Motor neuron (in vitro differentiated cells): ENCODE data around the gene OCA2. TPM values are rescaled to one million over a fixed set of nuclear protein-coding genes. Genes with fewer than 3 reads are reported as not detected.

Experiments used
- ATAC-seq, 8 experiments: fragments of 200-7000 bp; cut with Tn5 transposase; replicated peaks in 6 of 8; 2 replicates each; pipeline ENCODE4 v1.8.0; 2021; ENCODE audit warnings: mild to moderate bottlenecking in 8 of 8, moderate library complexity in 8 of 8
- H3K27ac ChIP-seq, 2 donors: fragments of 250-450 bp; sonication (Bioruptor Pico); 2 replicates each; pipeline ENCODE4 v1.9.0; 2021; ENCODE audit warnings: antibody characterized with exemption in 2 of 2, mild to moderate bottlenecking in 2 of 2, moderate library complexity in 1 of 2
- H3K4me1 ChIP-seq, 2 donors: fragments of 250-450 bp; sonication (Bioruptor Pico); replicated peaks in 1 of 2; 2 replicates each; pipeline ENCODE4 v1.6.1; 2021; ENCODE audit warnings: antibody characterized with exemption in 2 of 2, mild to moderate bottlenecking in 2 of 2, moderate library complexity in 1 of 2
- H3K4me3 ChIP-seq, 5 donors: fragments of 250-450 bp; sonication (Bioruptor Pico); 2 replicates each; pipeline ENCODE4 v1.9.0; 2021; ENCODE audit warnings: antibody characterized with exemption in 5 of 5, mild to moderate bottlenecking in 5 of 5, moderate library complexity in 4 of 5
- WGBS, 10 experiments: fragments of 450-650 bp; shearing (Covaris generic); methylation state at CpG; one replicate each; pipeline ENCODE4 v1.0.0; 2022; 5-methylcytosine and 5-hydroxymethylcytosine counted together
- in situ Hi-C, 9 experiments: fragments of 400-800 bp; cut with MboI; loops; one replicate each; pipeline ENCODE4 v1.15.0; 2021; ENCODE audit warnings: low sequenced_read_pairs in 9 of 9, low pct_unique_long_range_greater_than_20kb in 2 of 9; ENCODE audit not compliant: unreplicated experiment in 9 of 9
- total RNA-seq, 8 experiments: library from RNA; unstranded; fragments of 300-600 nt; gene quantifications; 2 replicates each; pipeline versions ENCODE4 v1.2.3 to v1.2.4, GENCODE V29; 2022

OCA2 gene
- total RNA-seq, 8 experiments from 2014 or later, result 0.16 to 1.9 (median 0.29) TPM; not detected in 2

DNA sequence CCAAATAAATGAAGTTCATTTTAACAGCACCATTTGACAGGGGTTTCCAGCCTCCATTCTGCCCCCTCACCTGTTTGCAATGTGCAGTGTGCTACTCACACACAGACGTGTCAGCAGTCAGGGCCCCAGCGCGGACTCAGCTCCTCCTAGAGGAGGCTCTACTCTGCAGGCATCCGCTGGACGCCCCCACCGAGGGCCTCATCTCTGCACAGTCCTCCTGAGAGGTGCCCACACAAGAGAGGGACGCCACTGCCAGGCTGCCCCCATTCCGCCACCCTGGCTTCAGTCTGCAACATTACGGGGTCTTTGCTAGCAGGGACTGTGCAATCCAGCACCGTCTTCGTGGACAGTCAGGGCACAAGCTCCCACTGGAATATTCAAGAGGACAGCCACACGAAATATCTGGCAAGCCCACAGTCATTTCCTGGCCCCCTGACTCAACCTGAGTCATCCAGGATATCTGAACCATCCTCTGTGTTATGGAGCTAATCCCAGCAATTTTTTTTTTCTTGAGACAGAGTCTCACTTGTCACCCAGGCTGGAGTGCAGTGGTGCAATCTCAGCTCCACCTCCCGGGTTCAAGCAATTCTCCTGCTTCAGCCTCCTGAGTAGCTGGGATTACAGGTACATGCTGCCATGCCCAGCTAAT is 255.0 kb downstream of the OCA2 start:
- Histone ChIP-seq H3K4me3 (no peak overlapping the region), H3K27ac (no peak overlapping the region), H3K4me1 (peaks cover 0 to 4% of the 10 kb centered on the region in 2 donors)
- ATAC-seq, result peak in 5 of 8 experiments; percentile 14 to 72 (median 27)
- WGBS, 10 experiments, result 0 to 100% (median 64%) methylated on average over 1 to 9 of the region's 13 CpGs; no CpG with 5 or more reads in 3 of the 10 experiments
- in situ Hi-C loops, result no loop called here

DNA sequence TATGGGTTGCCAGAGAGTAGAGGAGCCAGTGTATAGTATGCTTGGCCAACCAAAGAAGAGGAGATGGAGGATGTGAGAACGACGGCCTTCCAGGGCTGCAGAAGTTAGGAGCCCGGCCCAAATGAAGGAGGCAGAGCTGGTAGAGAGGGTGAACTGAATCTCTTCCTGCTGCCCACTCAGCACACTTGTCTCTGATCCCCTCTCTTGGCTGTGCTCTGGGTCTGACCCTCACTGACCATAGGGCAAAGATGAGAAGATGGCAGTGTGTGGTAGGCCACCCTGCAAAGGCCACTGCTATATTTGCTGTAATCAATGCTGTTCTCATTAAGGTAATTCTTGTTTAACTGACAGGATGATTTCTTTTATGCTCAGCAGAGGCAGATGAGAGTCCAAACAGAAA is 256.0 kb downstream of the OCA2 start:
- in situ Hi-C loops, result no loop called here
- 19 to 82% (median 68%) methylated on average over 1 to 3 of the region's 3 CpGs; no CpG with 5 or more reads in 4 of the 10 experiments for WGBS, 10 experiments
- Histone ChIP-seq H3K4me1 (peaks cover 0 to 4% of the 10 kb centered on the region in 2 donors), H3K27ac (no peak overlapping the region), H3K4me3 (no peak overlapping the region)
- no peak for ATAC-seq

DNA sequence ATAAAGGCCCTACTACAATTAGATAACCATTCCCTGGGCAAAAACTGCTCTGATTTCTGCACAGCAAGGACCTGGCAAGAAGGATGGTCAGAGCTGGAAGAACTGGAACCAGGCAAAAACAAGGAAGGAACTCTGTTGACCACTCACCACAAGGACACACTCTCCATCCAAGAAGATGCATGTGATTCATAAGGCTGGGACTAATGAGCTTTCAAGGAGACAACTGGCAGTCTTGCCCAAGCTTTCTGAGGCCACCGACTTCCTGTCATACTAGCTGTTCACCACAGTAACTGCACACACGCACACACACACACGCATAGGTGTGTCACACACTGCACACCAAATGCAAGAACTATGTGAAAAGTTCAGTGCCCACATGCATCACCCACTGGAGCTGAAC is 256.6 kb downstream of the OCA2 start:
- no peak for ATAC-seq
- peaks cover 0 to 4% of the 10 kb centered on the region in 2 donors for H3K4me1 ChIP-seq
- H3K27ac ChIP-seq, result no peak overlapping the region
- in situ Hi-C loops, result no loop called here
- 80 to 100% (median 100%) methylated on average over 1 to 2 of the region's 3 CpGs; no CpG with 5 or more reads in 7 of the 10 experiments for WGBS, 10 experiments
- no peak overlapping the region for H3K4me3 ChIP-seq

DNA sequence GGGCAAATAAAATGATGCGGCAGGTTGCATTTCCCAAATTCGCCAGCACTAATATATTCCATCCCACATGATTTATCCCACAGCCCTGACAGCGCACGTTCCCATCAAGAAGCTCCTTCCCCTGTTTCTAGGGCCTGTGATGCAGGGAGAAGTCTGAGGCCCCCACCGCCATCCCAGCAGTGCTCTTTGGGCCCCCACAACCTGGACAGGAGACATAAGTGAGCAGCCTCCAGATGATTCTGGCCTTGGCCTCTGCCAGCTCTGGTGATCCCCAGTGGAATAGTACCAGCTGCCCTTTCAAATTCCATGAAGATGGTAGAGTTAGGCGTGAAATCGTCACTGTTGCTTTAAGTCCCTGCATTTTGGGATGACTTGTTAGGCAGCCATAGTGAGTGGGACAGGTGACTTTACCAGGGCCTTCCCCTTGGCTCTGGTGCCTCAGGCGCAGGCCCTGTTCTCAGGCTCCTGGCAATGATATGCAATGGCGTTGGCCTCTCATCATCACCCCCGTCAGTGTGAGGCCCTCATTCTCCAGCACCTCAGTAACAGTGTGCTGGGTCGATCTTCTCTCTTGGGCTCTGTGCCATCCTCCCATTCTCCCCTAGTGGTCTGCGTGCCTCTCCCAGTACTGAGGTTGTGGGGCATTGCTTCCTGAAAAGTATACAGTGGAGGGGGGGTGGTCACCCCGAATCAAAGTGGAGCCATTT is 263.7 kb downstream of the OCA2 start:
- H3K27ac ChIP-seq, result no peak overlapping the region
- H3K4me3 ChIP-seq, result no peak overlapping the region
- 0 to 100% (median 87%) methylated on average over 1 to 10 of the region's 13 CpGs; no CpG with 5 or more reads in 2 of the 10 experiments for WGBS, 10 experiments
- ATAC-seq, result no peak
- peaks cover 14 to 20% of the 10 kb centered on the region in 2 donors for H3K4me1 ChIP-seq
- in situ Hi-C loops, result no loop called here

DNA sequence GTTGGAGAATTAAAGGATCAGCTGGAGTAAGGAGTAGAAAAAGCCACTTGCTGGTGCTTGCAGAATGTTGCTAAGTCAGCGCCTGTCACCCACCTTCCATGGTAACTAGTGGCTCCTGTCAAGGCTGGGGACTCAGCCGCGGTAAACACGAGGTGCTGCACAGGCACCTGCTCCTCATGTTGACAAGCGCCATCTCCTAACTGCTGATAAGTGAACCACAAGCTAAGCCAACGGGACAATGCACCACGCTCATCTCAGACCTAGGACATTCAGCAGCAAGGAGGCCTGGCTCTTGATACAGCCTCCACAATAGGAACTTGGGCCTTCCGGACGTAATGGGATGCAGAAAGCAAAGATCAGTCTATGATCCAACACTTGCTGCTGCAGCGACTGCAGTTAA is 264.4 kb downstream of the OCA2 start:
- H3K4me3 ChIP-seq, result no peak overlapping the region
- H3K27ac ChIP-seq, result no peak overlapping the region
- H3K4me1 ChIP-seq, result peaks cover 14 to 20% of the 10 kb centered on the region in 2 donors
- ATAC-seq, result no peak
- 46 to 85% (median 72%) methylated on average over 4 to 6 of the region's 10 CpGs; no CpG with 5 or more reads in 6 of the 10 experiments for WGBS, 10 experiments
- in situ Hi-C loops, result no loop called here

DNA sequence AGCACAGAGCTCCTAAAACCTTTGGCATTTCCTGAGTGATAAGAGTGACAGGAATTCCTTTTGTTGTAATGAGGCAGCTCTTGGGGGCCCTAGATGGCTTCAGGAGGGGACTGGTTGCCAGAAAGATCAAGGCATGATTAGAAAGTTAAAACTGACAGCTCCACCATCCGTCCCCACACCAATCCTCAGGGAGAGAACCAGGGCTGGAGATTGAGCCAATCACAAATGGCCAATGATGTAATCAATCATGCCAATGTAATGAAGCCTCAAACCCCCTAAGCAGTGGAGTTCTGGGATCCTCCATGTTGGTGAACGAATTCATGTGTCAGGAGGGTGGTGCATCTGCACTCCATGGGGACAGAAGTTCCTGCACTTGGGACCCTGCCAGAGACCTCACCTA is 265.1 kb downstream of the OCA2 start:
- in situ Hi-C loops, result no loop called here
- H3K4me3 ChIP-seq, result no peak overlapping the region
- peaks cover 14 to 20% of the 10 kb centered on the region in 2 donors for H3K4me1 ChIP-seq
- no peak for ATAC-seq
- H3K27ac ChIP-seq, result no peak overlapping the region
- 60 to 100% (median 85%) methylated on average over 1 to 2 of the region's 2 CpGs; no CpG with 5 or more reads in 6 of the 10 experiments for WGBS, 10 experiments

DNA sequence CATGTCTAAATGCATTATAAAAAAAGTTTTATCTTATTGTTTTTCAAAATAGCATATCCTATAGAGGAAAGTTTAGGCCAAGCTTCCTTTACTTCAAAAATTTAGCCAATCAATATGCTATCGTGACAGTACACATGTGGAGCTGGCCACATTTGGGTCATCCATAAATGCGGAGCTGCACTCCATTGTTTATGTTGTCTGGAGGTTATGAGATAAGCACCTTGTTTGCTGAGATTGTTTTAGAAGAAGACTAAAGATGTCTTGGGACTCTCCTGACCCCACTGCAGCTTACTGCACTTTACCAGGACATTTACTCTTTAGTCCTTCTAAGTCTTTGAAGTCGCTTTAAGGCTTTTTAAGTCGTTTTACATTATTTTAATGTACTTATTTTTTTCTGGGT is 265.9 kb downstream of the OCA2 start:
- Histone ChIP-seq H3K27ac (no peak overlapping the region), H3K4me3 (no peak overlapping the region), H3K4me1 (peaks cover 14 to 20% of the 10 kb centered on the region in 2 donors)
- 31 to 100% (median 83%) methylated on average over 1 to 4 of the region's 4 CpGs; no CpG with 5 or more reads in 1 of the 10 experiments for WGBS, 10 experiments
- in situ Hi-C loops, result no loop called here
- ATAC-seq, result no peak

DNA sequence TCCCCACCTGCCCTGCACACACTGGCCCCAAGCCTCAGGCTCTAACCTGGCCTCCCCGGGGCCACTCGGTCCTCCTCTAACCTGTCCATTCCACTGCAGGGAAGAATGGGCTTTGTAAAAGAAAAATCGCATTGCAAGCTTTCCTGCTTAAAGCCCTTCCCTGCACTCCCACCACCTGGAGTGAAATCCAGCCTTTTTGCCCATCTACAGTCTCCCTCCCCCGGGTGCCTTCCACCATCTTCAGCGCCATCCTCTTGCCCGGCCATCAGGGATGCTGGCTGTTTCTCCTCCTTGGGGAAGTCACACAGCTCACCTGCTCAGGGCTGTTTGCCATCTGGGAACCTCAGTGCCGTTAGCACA is 266.9 kb downstream of the OCA2 start:
- Histone ChIP-seq H3K4me1 (peaks cover 14 to 20% of the 10 kb centered on the region in 2 donors), H3K4me3 (no peak overlapping the region), H3K27ac (no peak overlapping the region)
- WGBS, 10 experiments, result 10 to 100% (median 80%) methylated on average over 1 to 3 of the region's 7 CpGs; no CpG with 5 or more reads in 3 of the 10 experiments
- ATAC-seq, result no peak
- in situ Hi-C loops, result no loop called here

DNA sequence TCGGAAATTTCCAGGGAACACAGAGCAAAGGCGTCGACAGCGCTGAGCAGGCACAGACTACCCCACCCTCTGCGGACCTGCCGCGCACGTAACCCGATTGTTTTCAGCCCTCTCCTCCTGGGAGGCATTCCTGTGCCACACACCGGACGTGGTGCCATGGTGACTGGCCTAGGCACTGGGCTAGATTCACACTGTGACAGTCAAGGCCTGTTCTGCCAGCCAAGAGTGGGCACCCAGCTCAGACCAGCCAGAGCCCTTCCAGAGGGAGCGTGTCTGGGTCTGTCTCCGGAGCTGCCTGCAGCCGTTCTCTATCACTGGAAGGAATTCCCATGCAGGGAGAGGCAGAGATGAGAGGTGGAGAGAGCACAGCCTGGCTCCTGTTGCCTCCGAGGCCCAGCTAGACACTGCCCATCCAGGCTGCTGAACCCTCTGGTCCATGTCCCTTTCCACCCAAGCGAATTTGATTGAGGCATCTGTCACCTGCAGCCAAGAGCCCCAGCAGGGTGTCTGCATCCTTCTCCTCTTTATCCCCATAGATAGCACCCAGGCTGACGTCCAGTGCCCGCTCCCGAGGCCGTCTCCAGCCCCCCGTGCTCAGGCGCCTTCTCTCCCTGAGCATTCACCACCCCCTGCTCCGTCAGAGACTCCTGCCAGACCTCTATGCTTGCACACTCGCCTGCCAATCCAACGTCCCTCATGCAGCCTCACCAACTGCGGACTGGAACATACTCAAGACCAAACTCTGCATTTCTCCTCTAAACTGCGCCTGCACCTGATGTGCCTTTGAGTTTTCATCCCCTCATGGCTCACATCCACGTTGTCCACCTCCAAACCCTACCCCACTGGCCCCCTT is 267.5 kb downstream of the OCA2 start:
- H3K4me1 ChIP-seq, result peaks cover 9 to 20% of the 10 kb centered on the region in 2 donors
- ATAC-seq, result no peak
- in situ Hi-C loops, result no loop called here
- H3K4me3 ChIP-seq, result no peak overlapping the region
- 53 to 97% (median 84%) methylated on average over 2 to 16 of the region's 28 CpGs; no CpG with 5 or more reads in 4 of the 10 experiments for WGBS, 10 experiments
- H3K27ac ChIP-seq, result no peak overlapping the region

DNA sequence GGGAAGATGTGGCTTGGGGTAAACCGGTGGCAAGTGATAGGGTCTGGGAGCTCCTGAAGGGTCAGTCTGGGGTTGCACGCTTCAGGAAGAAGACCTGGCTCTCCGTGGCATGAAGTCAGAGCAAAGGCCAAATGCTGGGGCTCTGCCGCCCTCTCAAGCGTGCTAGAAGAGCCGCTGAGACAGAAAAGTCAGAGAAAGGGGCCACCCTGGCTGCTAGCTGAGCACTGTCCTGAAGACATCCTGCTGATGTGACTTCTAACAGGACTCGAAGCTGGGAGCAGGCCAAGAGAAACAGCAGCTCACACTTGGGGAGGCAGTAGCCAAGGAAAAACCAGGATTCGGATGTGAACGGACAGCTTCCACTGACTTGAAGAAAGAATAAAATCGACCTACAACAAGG is 270.4 kb downstream of the OCA2 start:
- Histone ChIP-seq H3K4me1 (peaks cover 0 to 9% of the 10 kb centered on the region in 2 donors), H3K4me3 (no peak overlapping the region), H3K27ac (no peak overlapping the region)
- no peak for ATAC-seq
- in situ Hi-C loops, result no loop called here
- 13 to 88% (median 82%) methylated on average over 2 to 9 of the region's 10 CpGs for WGBS, 10 experiments

DNA sequence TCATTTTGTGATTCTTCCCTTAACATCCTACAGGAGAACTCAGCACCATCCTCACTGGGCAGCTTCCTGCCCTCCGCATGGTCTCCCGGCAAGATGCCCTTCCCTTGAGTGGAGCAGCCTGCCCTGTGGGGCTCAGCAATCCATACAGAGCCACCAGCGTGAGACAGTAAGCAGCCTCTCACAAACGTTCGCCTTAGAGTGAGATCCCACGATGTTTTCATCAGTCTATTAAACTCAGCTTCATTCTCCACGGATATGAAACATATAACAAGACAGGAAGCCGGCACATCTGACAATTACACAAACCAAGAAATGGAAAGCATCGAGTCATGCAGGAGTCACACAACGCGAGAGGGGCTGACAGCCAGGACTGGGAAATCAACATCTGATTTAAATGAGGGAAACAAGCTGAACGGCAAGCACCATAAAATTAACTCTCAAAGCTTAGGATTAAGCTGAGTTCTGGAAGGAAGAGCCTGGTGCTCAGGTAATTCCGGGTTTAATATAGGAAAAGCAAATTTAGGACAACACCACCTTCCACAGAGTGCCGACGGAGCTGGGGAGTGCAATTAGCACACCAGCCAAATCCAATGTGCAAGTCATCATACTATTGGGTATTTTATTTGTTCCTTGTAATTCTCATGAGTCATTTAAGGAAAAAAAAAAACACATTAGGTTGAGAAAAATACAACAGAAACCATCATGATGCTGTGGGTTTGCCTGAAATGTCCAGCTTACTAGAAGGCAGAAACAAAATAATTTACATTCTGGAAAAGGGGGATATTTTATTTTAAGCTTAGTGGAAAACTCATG is 272.0 kb downstream of the OCA2 start:
- Histone ChIP-seq H3K4me3 (no peak overlapping the region), H3K27ac (no peak overlapping the region), H3K4me1 (peaks cover 0 to 9% of the 10 kb centered on the region in 2 donors)
- WGBS, 10 experiments, result 2 to 100% (median 57%) methylated on average over 1 to 13 of the region's 15 CpGs; no CpG with 5 or more reads in 1 of the 10 experiments
- ATAC-seq, result peak in 5 of 8 experiments; percentile 74 to 91 (median 83)
- in situ Hi-C loops, result no loop called here

DNA sequence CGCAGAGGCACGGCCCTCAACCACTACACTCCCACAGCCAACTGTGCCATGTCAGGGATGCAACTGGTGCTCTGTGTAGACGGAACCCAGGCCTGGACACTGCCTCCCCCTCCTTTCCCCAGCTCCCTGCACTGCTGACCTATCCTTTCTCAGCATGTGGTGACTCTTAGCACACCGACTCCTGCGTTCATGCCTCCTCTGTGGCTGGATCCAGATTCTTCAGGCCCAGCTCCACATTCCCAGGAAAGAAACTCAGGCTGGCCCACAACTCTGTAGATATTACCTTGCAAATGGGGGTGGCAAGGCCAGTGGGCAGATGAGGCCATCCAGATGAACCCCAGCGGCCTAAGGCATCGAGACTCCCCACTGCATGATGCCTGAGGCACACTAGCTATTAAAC is 272.7 kb downstream of the OCA2 start:
- Histone ChIP-seq H3K4me3 (no peak overlapping the region), H3K4me1 (peaks cover 0 to 9% of the 10 kb centered on the region in 2 donors), H3K27ac (no peak overlapping the region)
- WGBS, 10 experiments, result 18 to 80% (median 71%) methylated on average over 2 to 5 of the region's 7 CpGs; no CpG with 5 or more reads in 6 of the 10 experiments
- in situ Hi-C loops, result no loop called here
- ATAC-seq, result peak in 3 of 8 experiments; percentile 6 to 19 (median 7)
